ENCODE data around the gene NFE2L3.
A peak's percentile ranks its signal among the peaks of the same experiment; 100 is the strongest.
"Not testable (repeated sequence)": the region's sequence is repeated elsewhere in the genome, so short reads cannot be mapped to it uniquely, and the experiment has no call there.

The NFE2L3 gene

GRCh38 chr7:26193432-26194207, 41.6 kb downstream of the NFE2L3 start:
- ATAC-seq: peak; percentile 6; the same call in 2 of the 3 replicates
- TF ChIP-seq GLIS3 (CRISPR knock-in tag; IDR thresholded peaks at IDR 0.05) (no peak), ISL1 (CRISPR knock-in tag; IDR thresholded peaks at IDR 0.05) (no peak), POU6F1 (CRISPR knock-in tag; IDR thresholded peaks at IDR 0.05; ENCODE audit: borderline replicate concordance, low read depth) (no peak), BACH2 (CRISPR knock-in tag; IDR thresholded peaks at IDR 0.05; ENCODE audit: borderline replicate concordance) (no peak), TOX (CRISPR knock-in tag; IDR thresholded peaks at IDR 0.05; ENCODE audit: borderline replicate concordance) (no peak), PATZ1 (CRISPR knock-in tag; IDR thresholded peaks at IDR 0.05; ENCODE audit: borderline replicate concordance) (no peak)

GRCh38 chr7:26194764-26195163, 42.8 kb downstream of the NFE2L3 start:
- not testable (repeated sequence) for ATAC-seq

- no peak for ATAC-seq
These were observed 43.2 kb downstream of the NFE2L3 start for GRCh38 chr7:26195182-26195581.

GRCh38 chr7:26195867-26196657, 44.1 kb downstream of the NFE2L3 start:
- no peak for ATAC-seq
- peak; percentile 14; the same call in 1 of the 2 replicates for TF ChIP-seq PATZ1 (CRISPR knock-in tag; IDR thresholded peaks at IDR 0.05; ENCODE audit: borderline replicate concordance)
- no peak for TF ChIP-seq RARB (CRISPR knock-in tag; IDR thresholded peaks at IDR 0.05)
- TF ChIP-seq ZNF70 (CRISPR knock-in tag; IDR thresholded peaks at IDR 0.05): 0 out of 2 replicates have a peak, but pooled peaks have one; percentile 22

More at GRCh38 chr7:26195182-26195581, 43.2 kb downstream of the NFE2L3 start:
- TF ChIP-seq BACH2 (CRISPR knock-in tag; IDR thresholded peaks at IDR 0.05; ENCODE audit: borderline replicate concordance): no peak
- TF ChIP-seq PATZ1 (CRISPR knock-in tag; IDR thresholded peaks at IDR 0.05; ENCODE audit: borderline replicate concordance): no peak
- TF ChIP-seq TOX (CRISPR knock-in tag; IDR thresholded peaks at IDR 0.05; ENCODE audit: borderline replicate concordance): no peak
- TF ChIP-seq ARNTL (CRISPR knock-in tag; IDR thresholded peaks at IDR 0.05; ENCODE audit: borderline replicate concordance, low read depth): no peak
- no peak for TF ChIP-seq OSR1 (CRISPR knock-in tag; IDR thresholded peaks at IDR 0.05)
- TF ChIP-seq POU6F1 (CRISPR knock-in tag; IDR thresholded peaks at IDR 0.05; ENCODE audit: borderline replicate concordance, low read depth): no peak
- TF ChIP-seq ZNF8 (CRISPR knock-in tag; IDR thresholded peaks at IDR 0.05): no peak
- TF ChIP-seq GLIS3 (CRISPR knock-in tag; IDR thresholded peaks at IDR 0.05): no peak
- no peak for TF ChIP-seq ESRRG (CRISPR knock-in tag; IDR thresholded peaks at IDR 0.05)
- no peak for TF ChIP-seq ZFP3 (CRISPR knock-in tag; IDR thresholded peaks at IDR 0.05)

Data from SK-N-SH treated with all-trans-retinoic acid at 6 μM for 48 hours (cell line).